ENCODE results near the gene KLHL29. TPM values are rescaled to one million over a fixed set of nuclear protein-coding genes. Genes with fewer than 3 reads are reported as not detected.

Gene KLHL29
- total RNA-seq, 1 donor from 2014 or later = 5.5 TPM

DNA sequence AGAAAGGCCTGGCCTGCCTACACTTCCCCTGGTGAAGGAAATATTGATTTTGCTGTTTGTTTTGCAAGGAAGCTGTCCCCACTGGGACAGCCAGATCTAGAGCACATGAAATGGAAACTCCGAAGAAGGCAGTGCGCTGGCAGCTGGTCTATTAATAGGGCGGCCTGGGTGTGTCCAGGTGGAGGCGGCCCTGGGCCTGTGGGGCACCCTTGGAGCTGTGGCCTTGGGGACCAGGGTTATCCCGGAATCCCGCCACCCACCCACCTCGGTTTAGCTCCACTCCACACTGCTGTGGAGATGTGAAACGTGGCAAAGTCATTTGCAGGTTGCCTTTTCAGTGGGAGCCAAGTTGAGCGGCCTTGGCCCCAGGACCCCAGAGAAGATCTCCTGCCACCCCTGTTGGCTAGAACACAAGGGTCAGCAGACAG is 204.3 kb downstream of the KLHL29 start:
- H3K27me3 Mint-ChIP-seq (ENCODE audit: low read depth, unreplicated experiment) = peaks cover 67% of the 10 kb centered on the region
- Histone ChIP-seq H3K4me1 (ENCODE audit: insufficient read depth, low read length) (no peaks in the 10 kb centered on the region), H3K36me3 (ENCODE audit: insufficient read depth, low read length) (no peaks in the 10 kb centered on the region), H3K4me3 (ENCODE audit: insufficient read depth, low read depth, low read length) (no peak overlapping the region), H3K79me2 (ENCODE audit: insufficient read depth, low read length) (no peaks in the 10 kb centered on the region), H4K20me1 (ENCODE audit: insufficient read depth, low read length) (no peaks in the 10 kb centered on the region), H3K4me2 (ENCODE audit: low read length) (no peak overlapping the region), H3K9me3 (ENCODE audit: insufficient read depth, low read depth, low read length) (no peaks in the 10 kb centered on the region), H3K9ac (ENCODE audit: low read length) (no peak overlapping the region), H2AFZ (ENCODE audit: low read depth, low read length) (no peak overlapping the region), H3K27ac (ENCODE audit: low read depth, low read length) (no peak overlapping the region), H3K27me3 (ENCODE audit: insufficient read depth, low read length) (no peaks in the 10 kb centered on the region)
- no peak for TF ChIP-seq EZH2 (IDR thresholded peaks at IDR 0.05; ENCODE audit: insufficient read depth, low read length)
- TF ChIP-seq, protein P1, sequence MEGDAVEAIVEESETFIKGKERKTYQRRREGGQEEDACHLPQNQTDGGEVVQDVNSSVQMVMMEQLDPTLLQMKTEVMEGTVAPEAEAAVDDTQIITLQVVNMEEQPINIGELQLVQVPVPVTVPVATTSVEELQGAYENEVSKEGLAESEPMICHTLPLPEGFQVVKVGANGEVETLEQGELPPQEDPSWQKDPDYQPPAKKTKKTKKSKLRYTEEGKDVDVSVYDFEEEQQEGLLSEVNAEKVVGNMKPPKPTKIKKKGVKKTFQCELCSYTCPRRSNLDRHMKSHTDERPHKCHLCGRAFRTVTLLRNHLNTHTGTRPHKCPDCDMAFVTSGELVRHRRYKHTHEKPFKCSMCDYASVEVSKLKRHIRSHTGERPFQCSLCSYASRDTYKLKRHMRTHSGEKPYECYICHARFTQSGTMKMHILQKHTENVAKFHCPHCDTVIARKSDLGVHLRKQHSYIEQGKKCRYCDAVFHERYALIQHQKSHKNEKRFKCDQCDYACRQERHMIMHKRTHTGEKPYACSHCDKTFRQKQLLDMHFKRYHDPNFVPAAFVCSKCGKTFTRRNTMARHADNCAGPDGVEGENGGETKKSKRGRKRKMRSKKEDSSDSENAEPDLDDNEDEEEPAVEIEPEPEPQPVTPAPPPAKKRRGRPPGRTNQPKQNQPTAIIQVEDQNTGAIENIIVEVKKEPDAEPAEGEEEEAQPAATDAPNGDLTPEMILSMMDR (IDR thresholded peaks at IDR 0.05; ENCODE audit: insufficient read depth, low read depth, low read length) = no peak
- H3K36me3 Mint-ChIP-seq (ENCODE audit: low read depth, unreplicated experiment) = no peaks in the 10 kb centered on the region
- no peak for FAIRE-seq
- no peak overlapping the region for H3K4me3 Mint-ChIP-seq (ENCODE audit: unreplicated experiment)
- no peak overlapping the region for H3K27ac Mint-ChIP-seq (ENCODE audit: unreplicated experiment)
- H3K4me1 Mint-ChIP-seq (ENCODE audit: low read depth, unreplicated experiment) = peaks cover 13% of the 10 kb centered on the region
- DNase-seq (ENCODE audit: low read depth) = no peak
- H3K9me3 Mint-ChIP-seq (ENCODE audit: unreplicated experiment) = no peaks in the 10 kb centered on the region

DNA sequence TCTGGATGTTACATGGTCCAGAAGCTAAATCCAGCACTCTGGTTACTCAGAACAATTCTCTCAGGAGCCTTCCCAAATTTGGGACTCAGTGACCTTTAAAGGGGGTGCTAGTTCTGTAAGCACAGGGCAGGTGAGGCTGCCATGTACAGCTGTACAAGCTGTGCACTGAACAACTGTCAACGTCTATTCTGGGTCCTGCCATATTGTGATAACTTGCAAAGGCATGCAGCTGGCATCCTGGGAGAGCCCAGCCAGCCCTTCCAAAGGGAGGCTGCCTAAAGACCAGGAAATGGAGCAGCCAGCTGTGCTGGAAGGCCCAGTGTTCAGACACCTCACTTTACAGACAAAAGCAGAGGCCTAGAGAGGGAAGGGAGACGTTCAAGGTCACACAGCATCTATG is 204.8 kb downstream of the KLHL29 start:
- Mint-ChIP-seq H3K4me1 (ENCODE audit: low read depth, unreplicated experiment) (peaks cover 13% of the 10 kb centered on the region), H3K9me3 (ENCODE audit: unreplicated experiment) (no peaks in the 10 kb centered on the region), H3K4me3 (ENCODE audit: unreplicated experiment) (no peak overlapping the region), H3K27ac (ENCODE audit: unreplicated experiment) (no peak overlapping the region), H3K36me3 (ENCODE audit: low read depth, unreplicated experiment) (no peaks in the 10 kb centered on the region), H3K27me3 (ENCODE audit: low read depth, unreplicated experiment) (peaks cover 69% of the 10 kb centered on the region)
- H3K4me3 ChIP-seq (ENCODE audit: insufficient read depth, low read depth, low read length) = no peak overlapping the region
- no peak for TF ChIP-seq EZH2 (IDR thresholded peaks at IDR 0.05; ENCODE audit: insufficient read depth, low read length)
- TF ChIP-seq, protein P1 (IDR thresholded peaks at IDR 0.05; ENCODE audit: insufficient read depth, low read depth, low read length) = no peak
- H3K79me2 ChIP-seq (ENCODE audit: insufficient read depth, low read length) = no peaks in the 10 kb centered on the region
- H2AFZ ChIP-seq (ENCODE audit: low read depth, low read length) = no peak overlapping the region
- H3K4me2 ChIP-seq (ENCODE audit: low read length) = no peak overlapping the region
- H4K20me1 ChIP-seq (ENCODE audit: insufficient read depth, low read length) = no peaks in the 10 kb centered on the region
- FAIRE-seq (no peak), DNase-seq (ENCODE audit: low read depth) (no peak)
- no peaks in the 10 kb centered on the region for H3K36me3 ChIP-seq (ENCODE audit: insufficient read depth, low read length)
- H3K9ac ChIP-seq (ENCODE audit: low read length) = no peak overlapping the region
- H3K4me1 ChIP-seq (ENCODE audit: insufficient read depth, low read length) = no peaks in the 10 kb centered on the region
- no peaks in the 10 kb centered on the region for H3K9me3 ChIP-seq (ENCODE audit: insufficient read depth, low read depth, low read length)
- no peak overlapping the region for H3K27ac ChIP-seq (ENCODE audit: low read depth, low read length)
- no peaks in the 10 kb centered on the region for H3K27me3 ChIP-seq (ENCODE audit: insufficient read depth, low read length)

DNA sequence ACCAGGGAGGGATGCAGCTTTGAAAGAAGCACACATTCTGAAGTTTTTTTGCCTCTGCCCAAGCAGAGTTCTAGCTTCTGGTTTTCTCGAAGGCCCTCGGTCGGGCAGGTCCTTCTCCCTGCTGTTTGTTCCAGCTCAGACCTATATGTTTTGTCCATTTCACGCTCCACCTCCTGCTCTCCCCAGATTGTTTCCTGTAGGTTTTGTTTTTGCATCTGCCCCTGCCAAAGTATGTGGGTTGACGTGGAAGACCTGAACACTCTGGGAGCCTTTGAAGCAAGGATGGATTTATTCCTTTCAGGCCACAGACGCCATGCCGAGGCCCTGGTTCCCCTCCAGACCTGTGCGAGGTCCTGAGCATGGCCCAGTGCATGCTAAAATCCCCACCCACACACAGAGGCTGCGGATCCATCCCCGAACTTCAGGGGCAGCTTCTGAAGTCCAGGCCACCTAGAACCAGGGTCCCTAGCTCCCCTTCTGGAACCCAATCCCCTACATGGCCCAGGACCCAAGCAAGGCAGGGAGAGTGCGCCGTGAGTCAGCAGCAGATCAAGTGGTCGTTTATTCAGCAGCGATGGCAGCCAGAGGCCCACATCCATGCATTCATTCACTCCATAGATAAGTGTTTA is 205.4 kb downstream of the KLHL29 start:
- no peaks in the 10 kb centered on the region for H3K36me3 ChIP-seq (ENCODE audit: insufficient read depth, low read length)
- no peak overlapping the region for H3K4me2 ChIP-seq (ENCODE audit: low read length)
- Mint-ChIP-seq H3K27ac (ENCODE audit: unreplicated experiment) (no peak overlapping the region), H3K4me3 (ENCODE audit: unreplicated experiment) (no peak overlapping the region), H3K4me1 (ENCODE audit: low read depth, unreplicated experiment) (peaks cover 13% of the 10 kb centered on the region), H3K9me3 (ENCODE audit: unreplicated experiment) (no peaks in the 10 kb centered on the region), H3K36me3 (ENCODE audit: low read depth, unreplicated experiment) (no peaks in the 10 kb centered on the region), H3K27me3 (ENCODE audit: low read depth, unreplicated experiment) (peaks cover 63% of the 10 kb centered on the region)
- no peak for DNase-seq (ENCODE audit: low read depth)
- H3K27me3 ChIP-seq (ENCODE audit: insufficient read depth, low read length) = no peaks in the 10 kb centered on the region
- H4K20me1 ChIP-seq (ENCODE audit: insufficient read depth, low read length) = no peaks in the 10 kb centered on the region
- no peak overlapping the region for H2AFZ ChIP-seq (ENCODE audit: low read depth, low read length)
- no peak for FAIRE-seq
- no peaks in the 10 kb centered on the region for H3K9me3 ChIP-seq (ENCODE audit: insufficient read depth, low read depth, low read length)
- no peak overlapping the region for H3K9ac ChIP-seq (ENCODE audit: low read length)
- no peaks in the 10 kb centered on the region for H3K4me1 ChIP-seq (ENCODE audit: insufficient read depth, low read length)
- no peak overlapping the region for H3K27ac ChIP-seq (ENCODE audit: low read depth, low read length)
- H3K79me2 ChIP-seq (ENCODE audit: insufficient read depth, low read length) = no peaks in the 10 kb centered on the region
- no peak overlapping the region for H3K4me3 ChIP-seq (ENCODE audit: insufficient read depth, low read depth, low read length)
- TF ChIP-seq, protein P1 (IDR thresholded peaks at IDR 0.05; ENCODE audit: insufficient read depth, low read depth, low read length) = no peak
- TF ChIP-seq EZH2 (IDR thresholded peaks at IDR 0.05; ENCODE audit: insufficient read depth, low read length) = no peak
